K562 (cell line): ENCODE measurements around the gene ADRB1. TPM values are rescaled to one million over a fixed set of nuclear protein-coding genes. Genes with fewer than 3 reads are reported as not detected.

Experiments
- ATAC-seq: fragments of 200-7000 bp; cut with Tn5 transposase; 3 replicates; pipeline ENCODE4 v1.9.1; 2020; ENCODE audit warnings: moderate library complexity
- BruUV-seq: library from RNA; stranded (reverse); fragments of 400-500 nt; replicated peaks from 2 replicates; lab custom pipeline; 2021; lab: Mats Ljungman, UMichigan
- CTCF ChIA-PET: fragments of 300-600 bp; formaldehyde crosslinking; extraction: SDS; loops from one replicate; lab custom pipeline; 2021; ENCODE audit warnings: low intra/inter-chr PET ratio; lab: Yijun Ruan, JAX
- POLR2A ChIA-PET: fragments of 300-600, 350-650 bp; sonication (Branson Sonifier 250); formaldehyde crosslinking; extraction: SDS; loops from one replicate; lab custom pipeline; 2021; ENCODE audit warnings: antibody characterized with exemption, inconsistent platforms; lab: Yijun Ruan, JAX
- DNase-seq, 4 experiments: peaks; one replicate each; pipeline versions ENCODE4 v3.0.0 to v3.0.0-alpha.2; 2011 to 2018; ENCODE audit warnings: low spot score in 3 of 4, mixed read lengths in 3 of 4; ENCODE audit errors: extremely low read depth in 1 of 4
- FAIRE-seq: peaks from 2 replicates; lab custom pipeline; 2011; peaks lifted over from hg19 to GRCh38; lab: Jason Lieb, UNC
- H2AFZ ChIP-seq: 2 replicates; pipeline ENCODE4 v1.6.0; 2011; ENCODE audit warnings: low read depth, low read length, control low read depth, inconsistent platforms
- H3K27ac ChIP-seq: fragments of 200-600 bp; 3 replicates; pipeline ENCODE4 v1.8.0; 2011; ENCODE audit warnings: low read depth, mild to moderate bottlenecking, control low read depth, inconsistent platforms, low read length, moderate library complexity, mixed read lengths; ENCODE audit errors: extremely low read depth
- H3K27me3 ChIP-seq, 2 experiments: fragments of 300-600 bp in 1 of 2; 2 replicates in 1 of 2; 3 replicates in 1 of 2; pipeline versions ENCODE4 v1.6.0 to v1.8.0; 2011; ENCODE audit warnings: inconsistent platforms in 2 of 2, low read length in 2 of 2, mild to moderate bottlenecking in 1 of 2, mixed read lengths in 1 of 2, moderate library complexity in 1 of 2; ENCODE audit not compliant: control insufficient read depth in 2 of 2, insufficient read depth in 2 of 2
- H3K36me3 ChIP-seq: fragments of 300-600 bp; 3 replicates; pipeline ENCODE4 v1.8.0; 2011; ENCODE audit warnings: mild to moderate bottlenecking, low read length, inconsistent platforms; ENCODE audit not compliant: control insufficient read depth, insufficient read depth
- H3K4me1 ChIP-seq, 2 experiments: fragments of 200-600 bp in 1 of 2; replicated peaks in 1 of 2; 2 replicates in 1 of 2; 3 replicates in 1 of 2; pipeline versions ENCODE4 v1.5.1 to v1.8.0; 2011; ENCODE audit warnings: inconsistent platforms in 2 of 2, low read length in 2 of 2, mild to moderate bottlenecking in 1 of 2, mixed read lengths in 1 of 2, moderate library complexity in 1 of 2; ENCODE audit not compliant: control insufficient read depth in 2 of 2, insufficient read depth in 2 of 2
- H3K4me2 ChIP-seq: 2 replicates; pipeline ENCODE4 v1.6.1; 2011; ENCODE audit warnings: low read length, control low read depth, inconsistent platforms, mixed read lengths; ENCODE audit not compliant: insufficient read depth
- H3K4me3 ChIP-seq: fragments of 200-600 bp; sonication (generic), shearing (Covaris generic); 2 replicates; pipeline ENCODE4 v1.5.1; 2016; ENCODE audit warnings: control low read depth, inconsistent platforms
- H3K79me2 ChIP-seq: fragments of 200-600 bp; 3 replicates; pipeline ENCODE4 v1.8.0; 2011; ENCODE audit warnings: low read length, inconsistent platforms; ENCODE audit not compliant: control insufficient read depth, insufficient read depth
- H3K9ac ChIP-seq, 2 experiments: 2 replicates each; pipeline versions ENCODE4 v1.6.0 to v1.6.1; 2011; ENCODE audit warnings: low read depth in 2 of 2, low read length in 2 of 2, control low read depth in 1 of 2, inconsistent platforms in 1 of 2, mild to moderate bottlenecking in 1 of 2, mixed read lengths in 1 of 2; ENCODE audit not compliant: insufficient read depth in 1 of 2
- H3K9me1 ChIP-seq: one replicate; pipeline ENCODE4 v1.6.0; 2011; ENCODE audit warnings: inconsistent platforms, mild to moderate bottlenecking, low read length, moderate library complexity; ENCODE audit not compliant: control insufficient read depth, insufficient read depth
- H3K9me3 ChIP-seq: replicated peaks from 2 replicates; pipeline ENCODE4 v1.5.1; 2011; ENCODE audit warnings: low read depth, low read length, inconsistent platforms; ENCODE audit not compliant: control insufficient read depth, insufficient read depth
- H4K20me1 ChIP-seq: replicated peaks from 2 replicates; pipeline ENCODE4 v1.6.1; 2011; ENCODE audit warnings: low read length, inconsistent platforms, mixed read lengths; ENCODE audit not compliant: control insufficient read depth, insufficient read depth
- HDAC2 ChIP-seq: fragments of 450-650 bp; IDR thresholded peaks from 2 replicates; pipeline ENCODE4 v1.6.1; 2016; ENCODE audit warnings: mild to moderate bottlenecking
- HMGN3 ChIP-seq: IDR thresholded peaks from 2 replicates; pipeline ENCODE4 v1.6.1; 2011; ENCODE audit warnings: borderline replicate concordance, low read depth, mild to moderate bottlenecking, mixed read lengths, low read length; ENCODE audit not compliant: insufficient read length; ENCODE audit errors: extremely low read depth
- TGIF2 ChIP-seq: sonication (generic); formaldehyde crosslinking; IDR thresholded peaks from 2 replicates; pipeline ENCODE4 v1.8.1; 2022; ENCODE audit warnings: mild to moderate bottlenecking, missing genetic modification reagents, moderate library complexity
- USF2 ChIP-seq: sonication (generic); formaldehyde crosslinking; IDR thresholded peaks from 2 replicates; pipeline ENCODE4 v1.5.0; 2020; ENCODE audit warnings: missing genetic modification reagents
- ZNF444 ChIP-seq: fragments of 250-450 bp; sonication (Bioruptor Pico); IDR thresholded peaks from 2 replicates; pipeline ENCODE4 v1.4.0; 2020; ENCODE audit warnings: mild to moderate bottlenecking, moderate library complexity
- ZNF639 ChIP-seq, 2 experiments: fragments of 200-800 bp in 1 of 2; sonication (Bioruptor generic) in 1 of 2; sonication (generic) in 1 of 2; formaldehyde crosslinking in 1 of 2; IDR thresholded peaks in 1 of 2; conservative IDR thresholded peaks in 1 of 2; 2 replicates each; pipeline versions ENCODE4 v1.5.0 to v1.6.1; 2016 to 2020; ENCODE audit warnings: missing compliant biosample characterization in 1 of 2, missing genetic modification characterization in 1 of 2, missing genetic modification reagents in 1 of 2
- WGBS: fragments of 100-300 bp; shearing (Covaris generic); methylation state at CpG from one replicate; pipeline ENCODE4 v1.1.6; 2016; ENCODE audit warnings: low coverage, mixed read lengths; ENCODE audit not compliant: insufficient coverage; ENCODE audit errors: missing lambda C conversion rate; 5-methylcytosine and 5-hydroxymethylcytosine counted together
- in situ Hi-C: fragments of 300-500 bp; cut with MboI; formaldehyde crosslinking; loops from 4 replicates; pipeline ENCODE4 v1.15.0; 2018; ENCODE audit warnings: inconsistent platforms, mixed read lengths
- intact Hi-C: fragments of 100-400 bp; cut with micrococcal nuclease; formaldehyde crosslinking; loops from 2 replicates; pipeline ENCODE4 v1.14.2; 2022
- polyA plus RNA-seq, 8 experiments: library from polyadenylated mRNA; depleted of rRNA in 4 of 8; stranded (reverse) in 5 of 8; unstranded in 3 of 8; fragments of >200 nt; fragmentation: Nextera tagmentation in 2 of 8; fragmentation: Illumina TruSeq in 1 of 8; extraction: Ambion mirVana in 2 of 8; extraction: Trizol in 1 of 8; gene quantifications; 2 replicates each; pipeline versions ENCODE4 v1.2.1 to v1.2.3, GENCODE V29; 2011 to 2014; ENCODE audit warnings: inconsistent platforms in 1 of 8, missing spikeins in 1 of 8
- total RNA-seq, 7 experiments: library from RNA; depleted of rRNA in 6 of 7; stranded (reverse); fragments of >200 nt in 6 of 7; fragmentation: Illumina TruSeq in 2 of 7; extraction: Trizol in 2 of 7; gene quantifications; 2 replicates each; pipeline versions ENCODE4 v1.2.1 to v1.2.3, GENCODE V29; 2011 to 2021; ENCODE audit warnings: low replicate concordance in 1 of 7

Gene ADRB1
- total and polyA plus RNA-seq, 9 of the 15 experiments (the other 6 are each of a cell fraction or from before 2014, with no cell fraction given): 0.07 to 0.11 (median 0.09) TPM; not detected in 6

GRCh38 chr10:114003161-114003941, 40.3 kb upstream of the ADRB1 start:
- H3K9me1 ChIP-seq: no peaks in the 10 kb centered on the region
- in situ Hi-C loops: no loop called here
- CTCF ChIA-PET: no interaction called here

More at GRCh38 chr10:114003161-114003941, 40.3 kb upstream of the ADRB1 start:
- no TSS peak for BruUV-seq
- no peaks in the 10 kb centered on the region for H3K4me1 ChIP-seq
- no peak overlapping the region for H3K4me3 ChIP-seq
- 0 out of 5 replicates have a peak, but pooled peaks cover 0 to 4% of the 10 kb centered on the region in 2 experiments for H3K27me3 ChIP-seq
- no peaks in the 10 kb centered on the region for H3K79me2 ChIP-seq
- no peak for FAIRE-seq
- H3K4me2 ChIP-seq: no peak overlapping the region
- H3K9ac ChIP-seq: no peak overlapping the region
- no peak for TF ChIP-seq ZNF639 (CRISPR knock-in tag; conservative IDR thresholded peaks at IDR 0.05 in 1 of 2, IDR thresholded peaks at IDR 0.05 in 1 of 2)
- no peak for TF ChIP-seq HDAC2
- TF ChIP-seq ZNF444 (CRISPR knock-in tag): no peak
- TF ChIP-seq TGIF2 (CRISPR knock-in tag): no peak
- TF ChIP-seq USF2 (CRISPR knock-in tag): no peak
- no peak for TF ChIP-seq HMGN3
- H3K9me3 ChIP-seq: no peaks in the 10 kb centered on the region
- no peak for DNase-seq
- H2AFZ ChIP-seq: no peak overlapping the region
- intact Hi-C loops: no loop called here
- WGBS: 0% methylated on average over 8 of the region's 9 CpGs
- no peaks in the 10 kb centered on the region for H3K36me3 ChIP-seq
- ATAC-seq: no peak
- no peak overlapping the region for H3K27ac ChIP-seq
- POLR2A ChIA-PET: no interaction called here
- H4K20me1 ChIP-seq: no peaks in the 10 kb centered on the region
